Transverse colon (tissue), 3 donors: ENCODE data around the gene TRDN.

Experiments used
- POLR2A ChIP-seq: fragments of 450-650 bp; IDR thresholded peaks from one replicate; pipeline ENCODE4 v1.6.1; 2016; ENCODE audit warnings: antibody characterized with exemption, mild to moderate bottlenecking, moderate library complexity
- POLR2AphosphoS5 ChIP-seq, 3 donors: sonication (generic); formaldehyde crosslinking; IDR thresholded peaks; one replicate each; pipeline ENCODE4 v1.6.1; 2016; ENCODE audit warnings: antibody characterized with exemption in 3 of 3

- TF ChIP-seq POLR2AphosphoS5 (IDR thresholded peaks at IDR 0.05): no peak
- TF ChIP-seq POLR2A: no peak
These were observed 188.4 kb downstream of the TRDN start for GRCh38 chr6:123448306-123448884.
